ENCODE results near the gene GOLGA6L9.
A peak's percentile ranks its signal among the peaks of the same experiment; 100 is the strongest.
"Not testable (repeated sequence)": the region's sequence is repeated elsewhere in the genome, so short reads cannot be mapped to it uniquely, and the experiment has no call there.

GOLGA6L9 gene

DNA sequence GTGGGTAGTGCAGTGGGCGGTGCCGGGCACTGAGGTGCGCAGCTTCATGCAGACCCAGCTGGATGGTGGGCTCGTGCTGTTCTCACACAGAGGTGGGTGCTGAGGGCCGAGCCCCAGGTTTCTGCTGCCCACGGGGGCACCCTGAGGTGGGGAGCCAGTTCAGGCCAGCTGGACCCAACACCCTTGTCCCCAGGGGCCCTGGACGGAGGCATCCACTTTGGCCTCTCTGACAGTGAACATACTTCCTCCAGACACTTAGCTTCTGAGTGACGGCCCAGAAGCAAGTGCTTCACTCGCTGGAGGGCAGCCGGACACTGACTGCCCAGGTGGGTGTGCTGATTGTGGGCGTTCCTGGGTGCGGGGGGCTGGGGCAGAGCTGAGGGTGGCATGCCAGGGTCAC is 39.8 kb downstream of the GOLGA6L9 start:
- DNase-seq (ENCODE audit: low spot score), result not testable (repeated sequence)

DNA sequence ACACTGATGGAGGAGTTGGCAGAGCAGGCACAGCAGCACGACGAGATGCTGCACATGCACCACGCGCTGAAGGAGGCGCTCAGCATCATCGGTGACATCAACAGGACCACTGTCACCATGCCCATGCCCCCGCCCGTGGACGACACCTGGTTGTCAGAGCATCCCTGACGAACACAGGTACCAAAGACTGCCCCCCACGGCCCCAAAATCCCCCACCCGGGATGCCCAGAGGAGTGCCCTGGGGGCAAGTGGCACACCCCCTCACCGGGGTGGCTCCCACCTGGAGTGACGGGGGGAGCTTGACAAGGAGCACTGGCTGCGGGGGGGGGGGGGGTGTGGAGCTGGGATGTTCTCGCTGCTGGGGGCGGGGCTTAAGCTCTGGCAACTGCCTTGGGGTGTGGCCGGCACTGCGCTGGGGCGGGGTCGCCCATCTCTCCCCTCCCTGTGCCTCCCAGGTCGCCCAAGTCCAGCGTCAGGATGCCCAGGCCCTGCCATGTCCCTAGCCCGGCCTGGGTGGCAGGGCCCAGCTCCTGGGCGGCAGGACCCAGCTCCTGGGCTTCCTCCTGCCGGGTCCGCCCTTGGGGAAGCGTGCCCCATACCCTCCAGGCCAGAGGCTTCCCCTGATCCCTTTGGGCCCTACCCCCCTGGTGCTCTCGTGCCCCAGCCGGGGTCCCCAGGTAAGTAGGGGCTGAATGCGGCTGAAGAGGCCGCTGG is 42.8 kb downstream of the GOLGA6L9 start:
- DNase-seq (ENCODE audit: low spot score), result peak; percentile 1

DNA sequence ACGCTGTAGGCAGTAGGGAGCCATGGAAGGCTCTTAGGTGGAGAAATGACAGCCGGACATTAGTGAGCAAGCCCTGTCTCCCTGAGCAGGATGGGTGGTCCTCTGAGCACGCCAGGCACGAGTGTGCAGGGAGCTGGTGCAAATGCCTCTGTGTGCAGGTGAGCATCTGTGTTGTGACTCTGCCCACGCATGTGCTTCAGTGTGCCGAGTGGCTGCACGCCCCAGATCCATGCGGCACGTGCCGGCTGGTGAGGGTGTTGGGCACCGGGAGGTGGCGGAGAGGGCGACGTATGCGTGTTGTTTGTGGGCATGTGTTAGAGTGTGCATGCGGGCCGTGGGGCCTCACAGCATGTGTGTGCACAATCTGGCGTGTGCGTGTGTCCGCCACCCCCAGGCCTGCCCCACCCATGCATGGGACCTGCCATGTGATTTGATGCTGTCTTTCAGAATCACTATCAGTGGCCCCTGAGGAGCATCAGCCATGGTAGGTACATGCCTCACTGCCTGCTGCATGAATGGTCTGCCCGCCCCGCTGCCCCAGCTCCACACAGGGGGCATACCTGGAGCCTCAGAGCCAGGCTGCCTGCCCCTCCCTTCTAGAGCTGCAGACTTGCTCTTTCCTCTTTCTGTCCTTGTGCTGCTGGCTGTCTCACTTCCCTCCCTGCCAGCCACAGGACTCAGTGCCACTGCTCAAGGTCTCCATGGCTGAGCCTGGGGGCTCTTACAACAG is 45.1 kb downstream of the GOLGA6L9 start:
- not testable (repeated sequence) for DNase-seq (ENCODE audit: low spot score)

DNA sequence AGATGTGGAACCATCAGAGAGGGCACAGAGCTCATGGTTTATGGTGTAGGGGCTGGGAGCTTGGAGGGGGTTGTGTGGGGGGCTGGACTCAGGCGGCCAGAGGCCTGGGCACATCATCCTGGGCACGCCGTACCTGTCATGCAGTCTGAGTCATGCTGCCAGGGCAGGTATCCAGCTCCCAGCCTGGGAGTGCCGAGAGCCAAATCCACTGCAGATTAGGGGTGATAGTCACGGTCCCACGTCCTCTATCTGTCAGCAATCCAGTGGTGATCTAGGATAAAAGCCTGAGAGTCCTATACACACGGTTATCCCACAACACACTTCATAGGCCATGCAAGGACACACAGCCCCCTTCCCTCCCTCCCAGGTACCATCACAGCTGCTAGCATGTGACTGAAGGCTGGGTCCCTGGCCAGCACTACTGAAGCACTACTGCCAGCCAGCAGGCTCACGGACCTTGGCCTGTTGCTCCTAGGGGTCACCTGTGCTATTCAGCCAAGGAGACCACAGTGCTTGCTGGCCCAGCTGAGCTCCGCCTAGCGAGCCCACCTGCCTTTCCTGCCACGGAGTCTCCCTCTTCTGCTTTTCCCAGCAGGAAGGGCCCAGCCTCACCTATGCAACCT is 45.8 kb downstream of the GOLGA6L9 start:
- DNase-seq (ENCODE audit: low spot score), result not testable (repeated sequence)

- DNase-seq (ENCODE audit: low spot score), result not testable (repeated sequence)
These were observed 47.2 kb downstream of the GOLGA6L9 start for GRCh38 chr15:82476697-82477342.

DNA sequence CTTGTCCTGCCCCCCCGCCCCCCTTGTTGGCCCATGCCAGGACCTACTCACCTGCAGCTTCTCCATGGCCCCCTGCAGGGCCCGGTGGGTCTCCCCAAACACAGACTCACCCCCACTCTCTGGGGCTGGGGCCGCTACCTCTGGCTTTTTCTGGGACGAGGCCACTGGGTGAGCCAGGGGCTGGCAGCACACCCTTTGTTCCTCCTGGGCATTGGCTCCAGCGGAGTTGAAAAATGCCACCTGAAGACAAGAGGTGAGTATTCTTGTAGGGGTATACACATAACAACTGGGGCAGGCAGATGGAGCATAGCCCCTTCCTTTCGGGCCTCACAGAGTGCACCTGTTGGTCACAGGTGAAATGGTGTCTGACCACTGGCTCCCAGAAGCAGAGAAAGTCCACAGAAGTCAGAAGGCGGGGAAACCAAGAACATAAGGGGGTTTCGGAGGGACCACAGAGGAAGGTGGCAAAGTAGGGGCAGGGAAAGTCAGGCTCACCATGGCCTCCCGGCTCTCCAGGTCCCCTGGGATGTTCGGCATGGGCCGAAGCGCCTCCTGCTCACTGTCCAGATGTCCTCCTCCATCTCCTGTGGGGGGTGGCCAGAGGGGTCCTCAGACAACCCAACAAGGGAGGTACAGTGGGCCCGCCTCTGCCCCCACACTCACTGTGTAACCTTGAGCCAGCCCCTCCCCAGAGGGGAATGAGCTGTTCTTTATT is 47.9 kb downstream of the GOLGA6L9 start:
- not testable (repeated sequence) for DNase-seq (ENCODE audit: low spot score)
